Femur (tissue), 1 donor: ENCODE data around the gene VPS37D.
"Not testable (repeated sequence)": the region's sequence is repeated elsewhere in the genome, so short reads cannot be mapped to it uniquely, and the experiment has no call there.

Experiments used
- DNase-seq: peaks from one replicate; pipeline ENCODE4 v3.0.0-alpha.2; 2017

VPS37D gene

DNA sequence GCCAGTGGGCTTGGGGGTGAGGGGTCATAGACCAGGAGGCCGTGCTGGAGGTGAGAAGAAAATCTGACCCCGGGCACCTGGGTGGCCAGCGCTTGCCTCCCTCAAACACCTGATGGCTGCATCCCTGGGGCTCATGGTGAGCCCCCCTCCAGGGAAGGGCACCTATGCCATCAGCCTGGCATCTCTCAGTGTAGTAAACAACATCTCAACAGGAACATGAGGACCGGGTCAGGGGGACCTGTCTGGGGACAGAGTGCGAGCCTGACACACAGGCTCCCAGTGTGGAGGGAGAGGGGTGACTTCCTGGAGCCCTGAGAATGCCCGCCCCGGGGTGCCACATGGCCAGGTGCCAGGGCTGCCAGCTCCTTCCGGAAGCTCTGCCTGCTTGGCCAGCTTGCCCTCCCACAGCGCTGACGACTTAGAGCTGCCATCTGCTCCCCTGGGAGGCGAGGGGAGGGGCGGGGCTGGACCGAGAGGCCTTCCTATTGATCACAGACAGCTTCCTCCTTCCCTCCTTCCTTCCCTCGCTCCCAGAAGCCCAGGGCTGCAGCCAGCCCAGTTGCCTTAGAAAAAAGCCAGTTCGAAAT, 39.5 kb downstream of the VPS37D start:
- DNase-seq: no peak

DNA sequence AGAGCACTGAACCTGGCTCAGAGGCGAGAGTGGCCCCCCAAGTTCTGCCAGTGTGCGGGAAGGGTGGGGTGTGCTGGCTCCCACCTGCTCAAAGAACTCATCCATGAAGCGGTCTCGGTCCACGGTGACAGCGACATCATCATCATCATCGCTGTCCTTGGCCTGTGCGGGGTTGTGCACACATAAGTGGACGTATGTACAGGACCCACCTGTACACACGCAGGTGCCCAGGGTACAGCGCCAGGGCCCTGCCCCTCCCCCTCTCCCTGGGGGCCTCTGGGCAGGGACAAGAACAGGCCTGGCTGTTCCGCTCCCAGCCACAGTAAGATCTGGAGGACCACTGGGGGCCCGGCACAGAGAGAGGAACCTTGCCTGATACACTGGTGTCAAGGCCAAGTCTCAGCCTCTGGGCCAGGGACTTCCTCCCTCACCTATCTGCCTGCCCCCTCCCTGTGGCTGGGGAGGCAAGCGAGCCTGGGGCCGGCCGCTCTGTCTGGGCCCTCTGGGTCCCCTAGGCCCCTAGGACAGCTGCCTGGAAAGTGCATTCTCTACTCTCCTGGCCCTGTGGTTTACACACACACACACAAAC, 41.4 kb downstream of the VPS37D start:
- no peak for DNase-seq

DNA sequence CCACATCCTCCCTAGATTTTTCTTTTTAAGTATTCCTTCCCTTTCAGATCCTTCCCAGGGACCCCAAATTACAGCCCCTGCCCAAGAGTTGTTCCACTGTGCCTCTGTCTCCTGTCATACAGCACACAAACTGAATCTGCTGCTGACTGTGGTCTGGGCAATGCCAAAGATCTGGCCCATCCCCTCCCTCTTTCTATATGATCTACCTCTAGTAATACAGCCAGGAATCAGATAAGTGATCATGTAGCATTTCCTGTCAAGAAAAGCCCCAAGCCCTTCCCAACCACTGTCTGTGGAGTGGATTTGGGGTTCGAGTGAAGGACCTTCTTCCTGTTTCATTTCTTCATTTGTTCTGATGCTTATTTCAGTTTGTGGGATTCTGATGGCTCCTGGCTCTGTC, 45.1 kb downstream of the VPS37D start:
- no peak for DNase-seq

DNA sequence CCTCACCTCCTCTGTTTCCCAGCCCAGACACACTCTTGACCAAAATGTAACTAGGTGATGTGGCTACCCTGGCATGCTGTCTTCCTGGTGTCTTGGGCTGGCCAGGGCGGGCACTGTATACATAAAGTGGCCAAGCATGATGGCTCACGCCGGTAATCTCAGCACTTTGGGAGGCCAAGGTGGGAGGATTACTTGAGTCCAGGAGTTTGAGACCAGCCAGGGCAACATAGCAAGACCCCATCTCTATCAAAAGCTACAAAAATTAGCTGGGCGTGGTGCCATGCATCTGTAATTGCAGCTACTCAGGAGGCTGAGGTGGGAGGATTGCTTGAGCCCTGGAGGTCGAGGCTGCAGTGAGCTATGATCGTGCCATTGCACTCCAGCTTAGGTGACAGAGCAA, 45.7 kb downstream of the VPS37D start:
- not testable (repeated sequence) for DNase-seq

DNA sequence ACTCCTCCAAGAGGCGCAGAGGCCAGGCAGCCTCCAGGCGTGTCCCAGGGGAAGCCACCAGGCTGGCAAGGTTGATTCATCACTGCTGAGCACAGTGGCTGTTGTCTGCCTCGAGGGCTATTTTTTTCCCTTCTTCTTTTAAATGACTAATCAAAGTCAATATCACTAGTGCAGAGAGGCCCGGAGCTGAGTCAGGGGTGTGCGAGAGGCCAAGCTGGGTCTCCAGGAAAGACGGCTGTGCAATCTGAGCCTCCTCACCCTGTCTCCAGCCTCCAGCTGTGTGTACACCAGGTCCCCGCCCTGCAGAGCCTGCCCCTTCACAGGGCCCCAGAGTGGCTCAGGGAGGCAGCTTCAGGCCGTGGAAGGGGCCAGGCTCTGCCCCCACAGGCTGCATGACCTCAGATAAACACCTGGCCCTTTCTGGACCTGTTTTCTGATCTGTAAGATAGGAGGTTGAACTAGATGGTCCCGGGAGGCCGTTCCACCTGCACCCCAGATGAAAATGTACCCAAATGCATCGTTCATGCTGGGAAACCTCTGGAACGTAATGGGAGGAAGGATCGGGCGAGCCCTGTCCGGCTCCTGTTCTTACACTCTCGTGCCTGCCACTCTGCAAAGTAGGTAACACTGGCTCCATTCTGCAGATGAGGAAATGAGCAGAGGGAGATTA, 48.2 kb downstream of the VPS37D start:
- DNase-seq: peak; percentile 79

DNA sequence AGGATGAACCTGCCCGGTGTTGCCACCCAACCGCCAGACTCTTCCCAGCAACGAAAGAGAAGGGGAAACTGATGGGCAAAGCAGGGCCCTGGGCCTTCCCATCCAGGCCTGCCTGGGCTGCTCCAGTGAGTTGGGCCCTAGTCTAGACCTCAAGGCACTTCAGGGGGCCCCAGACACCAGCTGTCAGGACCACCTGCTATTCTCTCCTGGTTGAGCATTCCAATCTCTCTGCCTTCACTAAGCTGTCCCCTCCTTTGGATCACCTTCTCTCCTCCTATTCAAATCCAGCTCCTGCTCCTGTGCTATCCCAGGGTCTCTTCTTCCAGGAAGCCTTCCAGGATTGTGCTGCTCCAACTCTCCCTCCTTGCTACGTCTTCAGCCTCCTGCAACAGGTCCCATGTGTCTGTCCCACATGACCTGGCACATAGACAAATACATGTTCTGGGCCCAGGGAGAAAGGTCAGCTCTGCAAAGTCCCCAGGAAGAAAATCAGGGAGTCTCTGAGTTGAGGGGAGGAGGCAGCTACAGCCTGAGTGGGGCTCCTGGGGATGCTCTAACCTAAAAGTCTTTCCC, 48.8 kb downstream of the VPS37D start:
- DNase-seq: no peak

DNA sequence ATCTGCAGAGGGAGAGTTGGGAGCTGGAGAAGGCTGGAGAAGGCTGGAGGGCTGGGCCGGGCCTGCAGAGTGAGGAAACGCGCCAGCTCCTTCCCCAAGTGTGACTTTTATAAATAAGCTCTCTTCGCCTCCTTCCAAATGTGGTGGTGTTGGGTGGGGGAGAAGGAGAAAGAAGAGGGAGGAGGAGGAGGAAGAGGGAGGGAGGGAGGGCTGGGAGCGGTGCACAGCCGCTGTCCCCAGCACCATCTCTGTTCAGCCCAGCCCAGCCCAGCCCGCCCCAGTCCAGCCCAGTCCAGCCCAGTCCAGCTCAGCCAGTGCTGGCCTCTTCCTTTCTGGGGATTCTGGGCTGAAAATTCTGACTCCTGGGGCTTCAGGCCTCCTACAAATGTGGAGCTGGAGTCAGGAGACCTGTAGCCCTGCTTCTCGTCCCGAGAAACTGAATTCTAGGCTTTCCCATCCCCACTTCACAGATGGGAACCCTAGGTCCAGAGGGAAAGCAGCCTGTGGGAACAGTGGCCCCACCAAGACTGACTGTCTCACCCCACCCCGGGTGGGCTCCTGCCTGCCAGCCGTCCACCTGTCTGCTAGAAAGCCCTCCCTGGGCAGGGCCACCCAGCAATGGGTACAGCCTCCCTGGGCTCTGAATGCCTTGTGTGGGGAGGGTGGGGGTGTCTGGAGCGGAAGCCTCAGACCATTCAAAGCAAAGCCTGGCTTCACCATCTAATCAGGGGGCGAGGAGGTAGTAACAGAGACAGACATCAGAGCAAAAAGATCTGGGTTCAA, 49.6 kb downstream of the VPS37D start:
- DNase-seq: peak; percentile 60

DNA sequence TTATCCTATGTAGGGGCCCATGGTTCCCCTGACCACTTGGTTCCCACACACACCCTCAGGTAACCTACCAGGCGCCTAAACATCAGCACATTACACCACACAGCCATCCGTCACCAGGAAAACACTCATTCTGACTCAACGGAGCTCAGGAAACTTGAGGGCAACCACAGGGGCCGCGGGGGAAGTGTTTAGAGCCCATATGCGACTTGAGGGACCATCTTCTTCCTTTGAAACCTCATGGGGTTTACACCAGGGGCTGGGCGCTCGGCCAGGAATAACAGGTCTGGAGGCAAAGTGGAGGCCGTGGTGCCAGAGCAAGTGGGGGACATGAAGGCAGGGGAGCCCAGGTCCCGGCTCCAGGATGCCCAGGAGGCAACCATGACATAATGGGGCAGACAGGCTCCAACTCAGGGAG, 50.4 kb downstream of the VPS37D start:
- DNase-seq: peak; percentile 51

DNA sequence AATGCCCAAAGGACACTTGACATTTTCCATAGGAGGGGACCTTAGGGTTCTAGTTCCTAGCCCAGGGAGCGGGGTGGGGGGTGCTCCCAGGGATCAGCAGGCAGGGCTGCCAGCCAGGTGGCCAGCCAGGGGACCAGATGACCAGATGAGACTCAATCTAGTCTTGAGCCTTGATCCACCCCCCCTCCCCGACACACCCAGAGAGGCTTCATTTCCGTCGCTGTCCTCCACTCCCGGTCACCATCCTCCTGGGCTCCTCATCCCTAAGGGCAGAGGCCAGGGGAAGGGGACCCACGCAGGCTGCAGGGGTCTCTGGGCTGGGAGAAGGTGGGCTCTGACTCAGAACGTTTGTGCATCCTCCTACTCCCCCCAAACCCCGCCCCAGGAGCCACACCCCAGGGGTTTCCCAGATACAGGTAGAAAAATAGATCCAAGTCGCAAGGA, 50.8 kb downstream of the VPS37D start:
- no peak for DNase-seq

DNA sequence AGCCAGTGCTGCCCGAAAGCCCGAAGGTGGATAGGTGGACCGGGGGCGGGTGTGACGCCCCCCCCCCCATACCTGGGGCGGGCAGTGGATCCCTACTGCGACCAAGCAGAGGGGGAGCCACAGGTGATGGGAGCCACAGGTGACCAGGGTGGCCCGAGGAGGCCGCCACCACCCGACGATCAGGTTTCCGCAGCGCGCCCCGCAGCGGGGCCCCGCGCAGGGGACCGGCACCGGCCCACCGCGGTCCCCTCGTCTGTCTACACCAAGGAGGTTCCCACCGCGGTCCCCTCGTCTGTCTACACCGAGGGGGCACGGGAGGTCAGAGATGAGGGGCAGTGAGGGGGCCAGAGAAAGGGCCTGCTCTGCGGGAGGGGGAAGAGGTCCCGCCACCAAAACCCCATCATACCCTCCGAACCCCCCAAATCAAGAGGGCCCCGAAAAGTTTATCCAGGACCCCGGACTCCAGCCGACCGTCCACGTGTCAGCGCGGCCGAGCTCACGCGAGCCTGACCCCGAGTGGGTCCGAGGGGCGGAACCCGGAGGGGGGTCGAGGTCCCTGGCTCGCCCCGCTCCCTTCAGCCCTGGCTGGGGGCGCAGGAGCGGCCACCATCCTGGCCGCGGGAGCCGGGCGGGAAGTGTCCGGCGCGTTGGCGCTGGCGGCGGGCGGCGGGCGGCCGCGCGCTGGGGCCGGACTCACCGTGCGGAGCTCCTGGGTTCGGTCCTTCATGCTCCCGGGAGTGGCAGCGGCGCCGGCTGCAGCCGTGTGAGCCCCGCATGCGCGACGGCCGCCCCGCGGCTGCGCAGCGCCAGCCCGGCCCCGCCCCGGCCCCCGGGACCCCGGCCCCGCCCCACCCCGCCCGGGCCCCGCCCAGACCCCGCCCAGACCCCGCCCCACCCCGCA, 51.5 kb downstream of the VPS37D start, which contains the start of gene STX1A:
Gene STX1A (minus strand): TSS at position 765 of the 901 bp plus-strand sequence. CDS start 38 bp downstream, at position 727.
- DNase-seq: peak; percentile 80

DNA sequence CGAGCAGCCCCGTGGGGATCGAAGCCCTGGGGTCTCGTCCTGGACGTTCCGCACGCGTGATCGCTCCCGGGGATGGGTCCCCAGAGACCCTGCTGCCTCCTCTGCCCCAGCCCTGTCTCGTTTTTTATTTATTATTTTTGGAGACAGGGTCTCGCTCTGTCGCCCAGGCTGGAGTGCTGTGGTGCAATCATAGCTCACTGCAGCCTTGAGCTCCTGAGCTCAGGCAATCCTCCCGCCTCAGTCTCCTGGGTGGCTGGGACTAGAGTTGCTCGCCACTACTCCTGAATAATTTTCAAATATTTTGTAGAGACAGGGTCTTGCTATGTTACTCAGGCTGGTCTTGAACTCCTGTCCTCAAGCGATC, 52.2 kb downstream of the VPS37D start:
- no peak for DNase-seq

DNA sequence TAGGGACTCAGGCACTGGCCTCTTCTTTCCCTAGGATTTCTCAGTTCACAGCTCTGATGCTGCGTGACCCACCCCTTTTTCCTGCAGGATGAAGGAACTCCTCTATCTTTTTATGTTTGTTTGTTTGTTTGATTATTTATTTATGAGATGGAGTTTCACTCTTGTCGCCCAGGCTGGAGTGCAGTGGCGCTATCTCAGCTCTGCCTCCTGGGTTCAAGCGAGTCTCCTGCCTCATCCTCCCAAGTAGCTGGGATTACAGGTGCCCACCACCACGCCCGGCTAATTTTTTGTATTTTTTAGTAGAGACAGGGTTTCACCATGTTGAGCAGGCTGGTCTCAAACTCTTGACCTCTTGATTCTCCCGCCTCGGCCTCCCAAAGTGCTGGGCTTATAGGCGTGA, 52.8 kb downstream of the VPS37D start:
- DNase-seq: not testable (repeated sequence)

DNA sequence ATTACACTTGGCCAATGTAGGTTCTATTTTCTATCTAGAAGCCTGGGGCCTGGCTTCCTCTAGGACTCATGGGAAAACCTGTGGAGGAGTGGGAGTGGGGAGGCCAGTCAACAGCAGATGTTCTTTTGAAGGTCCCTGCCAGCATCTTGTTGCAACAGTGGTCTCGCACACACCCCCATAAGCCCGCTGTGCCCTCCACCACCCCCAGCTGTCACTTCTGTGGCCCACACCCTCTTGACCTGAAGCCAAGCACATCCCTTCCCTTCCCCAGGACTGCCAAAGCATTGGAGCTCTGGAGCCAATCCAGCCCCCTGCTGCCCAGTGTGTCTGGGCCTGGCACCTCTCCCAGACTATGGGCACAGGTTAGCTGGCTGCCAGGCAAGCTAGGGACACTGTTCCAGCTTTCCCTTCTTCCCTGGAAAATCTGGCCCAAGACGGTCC, 53.8 kb downstream of the VPS37D start:
- DNase-seq: peak; percentile 87
